GDM1 (cell line): ENCODE results near the gene GNG3.

Experiments used
- DNase-seq: peaks from one replicate; lab custom pipeline; 2025; lab: John Stamatoyannopoulos, UW

The GNG3 gene

DNA sequence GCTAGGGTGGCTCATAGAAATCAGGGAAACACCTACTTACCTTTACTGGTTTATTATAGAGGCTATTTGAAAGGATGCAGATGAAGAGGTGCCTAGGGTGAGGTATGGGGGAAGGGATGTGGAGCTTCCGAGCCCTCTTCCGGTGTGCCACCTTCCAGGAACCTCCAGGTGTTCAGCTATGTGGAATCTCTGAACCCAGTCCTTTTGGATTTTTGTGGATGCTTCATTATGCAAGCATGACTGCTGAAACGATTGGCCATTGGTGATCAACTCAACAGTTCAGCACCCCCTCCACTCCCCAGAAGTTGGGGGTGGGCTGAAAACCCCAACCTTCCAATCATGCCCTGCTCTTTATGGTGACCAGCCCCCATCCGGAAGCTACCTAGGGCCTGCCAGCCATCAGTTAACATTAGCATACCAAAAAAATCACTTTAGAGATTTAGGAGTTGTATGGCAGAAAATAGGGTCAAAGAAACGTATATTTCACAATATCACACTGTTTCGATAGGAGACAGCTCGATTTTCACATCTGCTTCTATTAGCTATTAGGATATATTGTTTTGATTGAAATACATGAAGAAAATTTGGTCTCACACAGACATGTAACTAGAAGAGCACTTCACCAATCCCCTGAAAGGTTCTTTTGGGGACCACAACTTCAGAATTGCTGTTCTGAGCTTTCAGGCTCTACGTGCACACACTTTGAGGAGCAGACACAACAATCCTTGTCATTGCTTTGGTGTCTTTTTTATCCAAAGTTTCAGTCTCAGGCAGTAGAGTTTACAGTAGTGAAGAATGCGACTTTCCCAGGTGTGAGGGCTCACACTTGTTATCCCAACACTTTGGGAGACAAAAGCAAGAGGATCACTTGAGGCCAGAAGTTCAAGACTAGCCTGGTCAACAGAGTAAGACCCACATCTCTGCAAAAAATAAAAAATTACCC is 50.6 kb downstream of the GNG3 start:
- no peak for DNase-seq
